WI38 (cell line): Measurements from ENCODE around the gene UNC119.

Source experiments
- H3K4me3 ChIP-seq: 2 replicates; pipeline ENCODE4 v1.5.1; 2011; ENCODE audit warnings: low read depth, mild to moderate bottlenecking, control low read depth, low read length
- TF ChIP-seq, protein P1 (sequence below): IDR thresholded peaks from 2 replicates; pipeline ENCODE4 v1.5.1; 2012; ENCODE audit warnings: low read depth, mild to moderate bottlenecking, control low read depth, low read length

The UNC119 gene

GRCh38 chr17:28585851-28586250 lies 33.4 kb upstream of the UNC119 start:
- no peak overlapping the region for H3K4me3 ChIP-seq
- TF ChIP-seq, protein P1, sequence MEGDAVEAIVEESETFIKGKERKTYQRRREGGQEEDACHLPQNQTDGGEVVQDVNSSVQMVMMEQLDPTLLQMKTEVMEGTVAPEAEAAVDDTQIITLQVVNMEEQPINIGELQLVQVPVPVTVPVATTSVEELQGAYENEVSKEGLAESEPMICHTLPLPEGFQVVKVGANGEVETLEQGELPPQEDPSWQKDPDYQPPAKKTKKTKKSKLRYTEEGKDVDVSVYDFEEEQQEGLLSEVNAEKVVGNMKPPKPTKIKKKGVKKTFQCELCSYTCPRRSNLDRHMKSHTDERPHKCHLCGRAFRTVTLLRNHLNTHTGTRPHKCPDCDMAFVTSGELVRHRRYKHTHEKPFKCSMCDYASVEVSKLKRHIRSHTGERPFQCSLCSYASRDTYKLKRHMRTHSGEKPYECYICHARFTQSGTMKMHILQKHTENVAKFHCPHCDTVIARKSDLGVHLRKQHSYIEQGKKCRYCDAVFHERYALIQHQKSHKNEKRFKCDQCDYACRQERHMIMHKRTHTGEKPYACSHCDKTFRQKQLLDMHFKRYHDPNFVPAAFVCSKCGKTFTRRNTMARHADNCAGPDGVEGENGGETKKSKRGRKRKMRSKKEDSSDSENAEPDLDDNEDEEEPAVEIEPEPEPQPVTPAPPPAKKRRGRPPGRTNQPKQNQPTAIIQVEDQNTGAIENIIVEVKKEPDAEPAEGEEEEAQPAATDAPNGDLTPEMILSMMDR = no peak

DNA sequence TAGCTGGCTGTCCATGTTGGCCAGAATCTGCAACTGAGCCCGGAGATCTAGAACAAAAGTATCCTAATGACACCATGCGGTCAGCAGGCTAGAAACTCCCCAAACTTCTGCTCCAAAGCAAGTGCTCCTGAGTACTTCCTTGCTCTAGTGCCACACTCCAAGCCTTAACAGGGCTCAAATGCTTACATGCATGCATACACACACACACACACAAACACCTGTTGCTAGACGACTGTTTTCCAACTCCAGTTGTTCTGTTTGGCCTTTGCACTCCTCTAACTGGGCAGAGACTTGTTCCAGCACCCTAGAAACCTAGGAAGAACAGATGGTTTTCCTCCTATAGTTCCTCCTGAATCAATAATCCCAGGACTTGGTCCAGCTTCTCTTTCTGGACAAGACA lies 32.0 kb upstream of the UNC119 start:
- H3K4me3 ChIP-seq = no peak overlapping the region
- TF ChIP-seq, protein P1 = no peak

GRCh38 chr17:28582513-28582912 lies 30.1 kb upstream of the UNC119 start:
- H3K4me3 ChIP-seq = no peak overlapping the region
- TF ChIP-seq, protein P1 = no peak

DNA sequence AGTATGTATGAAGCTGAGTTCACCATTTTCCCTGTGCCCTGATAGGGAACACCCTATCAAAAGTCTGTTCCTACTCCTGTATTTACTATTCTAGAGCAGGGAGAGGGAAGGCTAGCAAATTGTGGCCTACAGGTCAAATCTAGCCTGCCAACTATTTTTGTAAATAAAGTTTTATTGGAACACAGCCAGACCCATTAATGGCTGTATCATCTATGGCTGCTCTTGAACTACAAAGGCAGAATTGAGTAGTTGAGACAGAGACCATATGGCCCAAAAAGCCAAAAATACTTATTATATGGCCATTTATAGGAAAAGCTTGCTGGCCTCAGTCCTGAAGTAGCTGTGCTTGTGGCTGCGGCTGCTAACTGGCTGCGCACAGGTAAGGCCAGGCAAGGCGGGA lies 28.5 kb upstream of the UNC119 start:
- TF ChIP-seq, protein P1 = no peak
- H3K4me3 ChIP-seq = no peak overlapping the region

DNA sequence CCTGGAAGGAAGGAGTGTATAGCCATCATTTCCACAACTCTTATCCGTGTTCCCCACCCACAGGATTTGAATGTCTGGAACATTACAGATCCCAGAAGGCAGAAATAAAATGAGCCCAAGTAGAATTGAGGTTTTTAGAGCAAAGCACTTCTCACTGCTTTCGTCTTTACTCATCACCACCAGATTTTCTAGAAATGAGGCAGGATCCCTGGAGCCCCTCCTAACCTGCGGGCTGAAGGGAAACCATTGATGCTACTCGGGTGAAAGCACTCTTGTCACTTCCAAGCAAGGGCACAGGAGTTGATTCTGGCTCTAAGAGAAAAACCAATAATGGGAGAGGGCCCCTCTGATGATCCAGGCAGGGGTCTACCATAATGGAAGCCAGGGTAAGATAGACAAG lies 27.1 kb upstream of the UNC119 start:
- TF ChIP-seq, protein P1 = no peak

GRCh38 chr17:28578246-28579195 lies 26.1 kb upstream of the UNC119 start:
- TF ChIP-seq, protein P1 = no peak
- H3K4me3 ChIP-seq = no peak overlapping the region

More for the DNA sequence above, 27.1 kb upstream of the UNC119 start:
- no peak overlapping the region for H3K4me3 ChIP-seq

DNA sequence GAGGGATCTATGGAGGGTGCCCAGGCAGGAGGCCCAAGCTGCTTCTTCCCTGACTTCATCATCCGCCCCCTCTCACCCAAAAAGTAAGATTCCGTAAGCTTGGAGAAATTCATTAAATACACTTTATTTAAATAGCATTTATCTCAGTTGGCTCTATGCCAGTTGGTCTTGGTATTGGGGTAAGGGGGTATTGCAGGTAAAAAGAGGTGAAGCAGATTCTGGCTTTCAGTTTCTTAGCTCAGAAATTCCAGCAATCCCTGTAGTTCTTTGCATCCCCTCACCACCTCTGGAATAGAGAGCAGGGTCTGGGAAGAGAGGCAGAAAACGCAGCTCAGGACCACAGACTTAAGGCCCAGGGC lies 25.0 kb upstream of the UNC119 start:
- no peak overlapping the region for H3K4me3 ChIP-seq
- TF ChIP-seq, protein P1 = no peak
